PC-9 (cell line): ENCODE measurements around the gene RGS6. TPM values are rescaled to one million over a fixed set of nuclear protein-coding genes. Genes with fewer than 3 reads are reported as not detected.

Source experiments
- BruUV-seq: library from RNA; stranded (reverse); fragments of 400-500 nt; replicated peaks from 2 replicates; lab custom pipeline; 2021; lab: Mats Ljungman, UMichigan
- CTCF ChIA-PET: fragments of 300-600 bp; sonication (Branson Sonifier 250); formaldehyde crosslinking; loops from one replicate; lab custom pipeline; 2022; ENCODE audit warnings: antibody characterized with exemption; lab: Charles Lee
- POLR2A ChIA-PET: fragments of 300-600 bp; sonication (Branson Sonifier 250); formaldehyde crosslinking; loops from one replicate; lab custom pipeline; 2022; ENCODE audit warnings: antibody characterized with exemption; ENCODE audit not compliant: unreplicated experiment; lab: Charles Lee
- DNase-seq, 2 experiments: peaks; one replicate each; pipeline versions ENCODE4 v3.0.0 to v3.0.0-alpha.2; 2015 to 2022; ENCODE audit warnings: mixed read lengths in 1 of 2
- H2AFZ ChIP-seq: fragments of 200-600 bp; sonication (generic); 2 replicates; pipeline ENCODE4 v1.8.1; 2017; ENCODE audit warnings: antibody characterized with exemption
- H3F3A ChIP-seq: fragments of 200-600 bp; sonication (generic); 2 replicates; pipeline ENCODE4 v1.8.1; 2017; ENCODE audit warnings: antibody characterized with exemption, mild to moderate bottlenecking, low read depth; ENCODE audit not compliant: insufficient read depth
- H3K27ac ChIP-seq: fragments of 200-600 bp; sonication (generic); 2 replicates; pipeline ENCODE4 v1.6.1; 2016; ENCODE audit warnings: mixed run types
- H3K27me3 ChIP-seq: fragments of 200-600 bp; sonication (generic); 2 replicates; pipeline ENCODE4 v1.6.1; 2016; ENCODE audit warnings: low read depth, mixed run types; ENCODE audit not compliant: insufficient read depth
- H3K36me3 ChIP-seq: fragments of 200-600 bp; sonication (generic); 2 replicates; pipeline ENCODE4 v1.6.1; 2016; ENCODE audit warnings: low read depth, mixed run types
- H3K4me1 ChIP-seq: fragments of 200-600 bp; sonication (generic); replicated peaks from 2 replicates; pipeline ENCODE4 v1.6.1; 2016; ENCODE audit warnings: mixed run types; ENCODE audit not compliant: insufficient read depth
- H3K4me2 ChIP-seq: fragments of 200-600 bp; sonication (generic); 2 replicates; pipeline ENCODE4 v1.6.1; 2017; ENCODE audit warnings: mixed run types
- H3K4me3 ChIP-seq: fragments of 200-600 bp; sonication (generic); 2 replicates; pipeline ENCODE4 v1.6.1; 2016; ENCODE audit warnings: mixed run types
- H3K79me2 ChIP-seq: fragments of 200-600 bp; sonication (generic); 2 replicates; pipeline ENCODE4 v1.6.1; 2017; ENCODE audit warnings: low read depth, mixed run types
- H3K9me2 ChIP-seq: fragments of 200-600 bp; sonication (generic); 2 replicates; pipeline ENCODE4 v1.8.1; 2017; ENCODE audit warnings: mild to moderate bottlenecking; ENCODE audit not compliant: insufficient read depth
- H3K9me3 ChIP-seq: fragments of 200-600 bp; sonication (generic); 2 replicates; pipeline ENCODE4 v1.8.1; 2016; ENCODE audit warnings: low read depth; ENCODE audit not compliant: insufficient read depth
- H4K20me1 ChIP-seq: fragments of 200-600 bp; sonication (generic); 2 replicates; pipeline ENCODE4 v1.8.1; 2017; ENCODE audit not compliant: insufficient read depth
- EZH2 ChIP-seq: fragments of 200-600 bp; sonication (generic); IDR thresholded peaks from 2 replicates; pipeline ENCODE4 v1.8.0; 2017; ENCODE audit warnings: antibody characterized with exemption, low read depth
- intact Hi-C: fragments of 100-400 bp; cut with micrococcal nuclease; formaldehyde crosslinking; loops from one replicate; pipeline ENCODE4 v1.10.0; 2022; ENCODE audit not compliant: unreplicated experiment
- total RNA-seq: library from RNA; stranded (reverse); gene quantifications from 2 replicates; pipeline ENCODE4 v1.2.3, GENCODE V29; 2021
- TF ChIP-seq, protein P1 (sequence below): fragments of 200-600 bp; sonication (generic); conservative IDR thresholded peaks from 2 replicates; pipeline ENCODE4 v1.6.1; 2017; ENCODE audit warnings: mixed run types, antibody characterized with exemption, mild to moderate bottlenecking, moderate library complexity

RGS6 gene
- total RNA-seq, 1 experiment from 2014 or later: not detected

DNA sequence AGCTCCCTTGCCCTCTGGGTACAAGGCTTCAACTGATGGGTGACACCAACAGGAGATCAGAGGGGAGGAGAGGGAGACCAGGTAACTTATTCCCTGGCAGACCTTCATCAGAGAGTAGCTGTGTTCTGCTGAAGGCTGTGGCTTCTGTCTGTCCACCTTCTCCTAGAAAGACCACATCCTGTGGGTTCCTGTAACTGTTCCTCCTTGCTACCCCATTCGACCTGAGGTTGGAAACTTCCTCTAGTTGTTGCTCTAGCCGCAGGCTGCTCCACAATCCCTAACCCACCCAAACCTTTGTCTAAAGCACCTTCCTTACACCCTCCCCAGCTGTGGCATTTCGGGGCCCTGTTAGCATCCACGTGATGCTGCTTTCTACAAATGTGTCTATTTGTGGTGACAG, 507.5 kb downstream of the RGS6 start:
- Histone ChIP-seq H4K20me1 (no peaks in the 10 kb centered on the region), H3K79me2 (no peaks in the 10 kb centered on the region), H3K9me2 (no peaks in the 10 kb centered on the region), H3K27ac (no peak overlapping the region), H3K36me3 (no peaks in the 10 kb centered on the region), H3K27me3 (peaks cover 46% of the 10 kb centered on the region), H2AFZ (no peak overlapping the region), H3K9me3 (no peaks in the 10 kb centered on the region), H3K4me3 (no peak overlapping the region), H3K4me1 (no peaks in the 10 kb centered on the region), H3F3A (no peaks in the 10 kb centered on the region), H3K4me2 (no peak overlapping the region)
- DNase-seq: no peak
- intact Hi-C loops: no loop called here
- no peak for TF ChIP-seq EZH2
- TF ChIP-seq, protein P1, sequence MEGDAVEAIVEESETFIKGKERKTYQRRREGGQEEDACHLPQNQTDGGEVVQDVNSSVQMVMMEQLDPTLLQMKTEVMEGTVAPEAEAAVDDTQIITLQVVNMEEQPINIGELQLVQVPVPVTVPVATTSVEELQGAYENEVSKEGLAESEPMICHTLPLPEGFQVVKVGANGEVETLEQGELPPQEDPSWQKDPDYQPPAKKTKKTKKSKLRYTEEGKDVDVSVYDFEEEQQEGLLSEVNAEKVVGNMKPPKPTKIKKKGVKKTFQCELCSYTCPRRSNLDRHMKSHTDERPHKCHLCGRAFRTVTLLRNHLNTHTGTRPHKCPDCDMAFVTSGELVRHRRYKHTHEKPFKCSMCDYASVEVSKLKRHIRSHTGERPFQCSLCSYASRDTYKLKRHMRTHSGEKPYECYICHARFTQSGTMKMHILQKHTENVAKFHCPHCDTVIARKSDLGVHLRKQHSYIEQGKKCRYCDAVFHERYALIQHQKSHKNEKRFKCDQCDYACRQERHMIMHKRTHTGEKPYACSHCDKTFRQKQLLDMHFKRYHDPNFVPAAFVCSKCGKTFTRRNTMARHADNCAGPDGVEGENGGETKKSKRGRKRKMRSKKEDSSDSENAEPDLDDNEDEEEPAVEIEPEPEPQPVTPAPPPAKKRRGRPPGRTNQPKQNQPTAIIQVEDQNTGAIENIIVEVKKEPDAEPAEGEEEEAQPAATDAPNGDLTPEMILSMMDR: no peak
- ChIA-PET CTCF (no interaction called here), POLR2A (no interaction called here)
- BruUV-seq: no TSS peak

DNA sequence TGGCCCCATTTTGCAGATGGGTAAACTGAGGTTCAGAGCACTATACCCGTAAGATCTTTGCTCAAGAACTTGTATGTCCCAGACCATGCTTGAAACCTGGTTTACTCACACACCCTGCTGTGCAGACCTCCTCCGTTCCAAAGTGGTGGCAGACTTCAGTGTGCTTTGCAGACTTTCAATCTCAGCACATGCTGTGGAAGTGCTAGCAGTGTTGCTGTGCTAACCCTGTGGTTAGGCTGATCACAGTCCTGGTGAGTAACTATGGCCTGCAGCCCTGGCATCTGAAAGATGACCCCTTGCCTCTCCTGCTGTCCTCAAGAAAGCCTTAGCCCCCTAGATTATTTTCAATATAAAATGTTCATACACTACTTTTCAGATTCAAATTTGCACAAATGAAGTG, 511.0 kb downstream of the RGS6 start:
- no peak overlapping the region for H3K4me2 ChIP-seq
- no peak for TF ChIP-seq EZH2
- TF ChIP-seq, protein P1: no peak
- no peaks in the 10 kb centered on the region for H3K4me1 ChIP-seq
- ChIA-PET POLR2A (no interaction called here), CTCF (no interaction called here)
- H3F3A ChIP-seq: no peaks in the 10 kb centered on the region
- no peak overlapping the region for H2AFZ ChIP-seq
- peaks cover 61% of the 10 kb centered on the region for H3K27me3 ChIP-seq
- H3K79me2 ChIP-seq: no peaks in the 10 kb centered on the region
- no peaks in the 10 kb centered on the region for H3K9me3 ChIP-seq
- H3K27ac ChIP-seq: no peak overlapping the region
- no peak for DNase-seq
- no peaks in the 10 kb centered on the region for H4K20me1 ChIP-seq
- BruUV-seq: no TSS peak
- intact Hi-C loops: no loop called here
- H3K9me2 ChIP-seq: no peaks in the 10 kb centered on the region
- H3K36me3 ChIP-seq: no peaks in the 10 kb centered on the region
- H3K4me3 ChIP-seq: no peak overlapping the region

DNA sequence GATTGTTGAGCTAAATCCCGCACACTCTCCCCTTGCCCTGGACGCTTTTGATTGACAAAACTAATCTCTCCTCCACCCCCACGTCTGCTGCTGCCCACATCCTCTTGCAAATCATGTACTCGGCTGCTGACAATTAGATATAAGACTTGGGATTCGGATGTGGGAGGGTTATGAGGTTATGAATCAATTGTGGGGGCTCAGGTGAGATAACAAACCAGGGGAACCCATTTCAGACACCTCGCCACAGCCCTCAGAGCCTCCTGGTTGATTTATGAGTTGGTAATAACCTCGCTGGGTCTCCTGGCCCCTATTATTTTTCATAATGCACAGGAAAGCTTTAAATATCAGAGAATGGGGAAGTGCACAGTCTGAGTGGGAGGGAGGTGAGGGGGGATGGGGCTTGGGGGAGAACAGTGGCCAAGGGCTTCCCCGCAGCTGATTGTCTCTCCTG, 511.8 kb downstream of the RGS6 start:
- H3K4me2 ChIP-seq: no peak overlapping the region
- no peak overlapping the region for H3K4me3 ChIP-seq
- no peak for DNase-seq
- peaks cover 63% of the 10 kb centered on the region for H3K27me3 ChIP-seq
- TF ChIP-seq, protein P1: no peak
- TF ChIP-seq EZH2: no peak
- intact Hi-C loops: no loop called here
- H3K9me2 ChIP-seq: no peaks in the 10 kb centered on the region
- POLR2A ChIA-PET: no interaction called here
- no peaks in the 10 kb centered on the region for H4K20me1 ChIP-seq
- H3K9me3 ChIP-seq: no peaks in the 10 kb centered on the region
- no peaks in the 10 kb centered on the region for H3K4me1 ChIP-seq
- no TSS peak for BruUV-seq
- CTCF ChIA-PET: no interaction called here
- no peaks in the 10 kb centered on the region for H3F3A ChIP-seq
- H3K36me3 ChIP-seq: no peaks in the 10 kb centered on the region
- no peak overlapping the region for H3K27ac ChIP-seq
- no peak overlapping the region for H2AFZ ChIP-seq
- no peaks in the 10 kb centered on the region for H3K79me2 ChIP-seq
